Ascending aorta (tissue), 2 donors: ENCODE data around the gene ENPP6. TPM values are rescaled to one million over a fixed set of nuclear protein-coding genes. Genes with fewer than 3 reads are reported as not detected.

Experiments
- DNase-seq, 2 donors: peaks; one replicate each; pipeline ENCODE4 v3.0.0-alpha.2; 2019; ENCODE audit warnings: low spot score in 2 of 2
- H3K27ac ChIP-seq, 2 donors: fragments of 200-600 bp; sonication (generic); one replicate each; pipeline ENCODE4 v1.5.1; 2016 to 2017; ENCODE audit warnings: mild to moderate bottlenecking in 1 of 2
- H3K27me3 ChIP-seq: fragments of 200-600 bp; sonication (generic); one replicate; pipeline ENCODE4 v1.5.1; 2017
- H3K36me3 ChIP-seq, 2 donors: fragments of 200-600 bp; sonication (generic); one replicate each; pipeline ENCODE4 v1.5.1; 2016
- H3K4me1 ChIP-seq, 2 donors: fragments of 200-600 bp; sonication (generic); one replicate each; pipeline ENCODE4 v1.5.1; 2016 to 2017; ENCODE audit warnings: mild to moderate bottlenecking in 1 of 2
- H3K4me3 ChIP-seq, 2 donors: fragments of 200-600 bp; sonication (generic); one replicate each; pipeline ENCODE4 v1.5.1; 2016 to 2017; ENCODE audit warnings: mild to moderate bottlenecking in 1 of 2
- H3K9me3 ChIP-seq, 2 donors: fragments of 200-600 bp; sonication (generic); one replicate each; pipeline ENCODE4 v1.5.1; 2016
- CTCF ChIP-seq, 3 experiments: fragments of 200-600 bp in 2 of 3; fragments of 450-650 bp in 1 of 3; sonication (generic) in 2 of 3; IDR thresholded peaks; one replicate each; pipeline ENCODE4 v1.5.1; 2016 to 2019; ENCODE audit warnings: antibody characterized with exemption in 3 of 3, mild to moderate bottlenecking in 1 of 3, moderate library complexity in 1 of 3
- intact Hi-C: fragments of 100-400 bp; cut with DNase I; formaldehyde crosslinking; loops from one replicate; pipeline ENCODE4 v1.15.1; 2023
- total RNA-seq: library from RNA; depleted of rRNA; stranded (reverse); fragments of >200 nt; gene quantifications from one replicate; pipeline ENCODE4 v1.1.0, GENCODE V29; 2016

Gene ENPP6
- total RNA-seq, 1 donor from 2014 or later, result not detected

- no peak overlapping the region for H3K27ac ChIP-seq
- no peak for TF ChIP-seq CTCF (IDR thresholded peaks at IDR 0.05)
- H3K9me3 ChIP-seq, result no peaks in the 10 kb centered on the region
- no peaks in the 10 kb centered on the region for H3K27me3 ChIP-seq
- no peak overlapping the region for H3K4me3 ChIP-seq
- H3K36me3 ChIP-seq, result no peaks in the 10 kb centered on the region
- intact Hi-C loops, result no loop called here
- H3K4me1 ChIP-seq, result no peaks in the 10 kb centered on the region
- DNase-seq, result no peak
Observed at GRCh38 chr4:184234155-184234554, 16.5 kb upstream of the ENPP6 start.

- Histone ChIP-seq H3K36me3 (no peaks in the 10 kb centered on the region), H3K4me1 (no peaks in the 10 kb centered on the region), H3K27me3 (no peaks in the 10 kb centered on the region), H3K9me3 (no peaks in the 10 kb centered on the region), H3K4me3 (no peak overlapping the region), H3K27ac (no peak overlapping the region)
- TF ChIP-seq CTCF (IDR thresholded peaks at IDR 0.05), result no peak
- intact Hi-C loops, result no loop called here
- no peak for DNase-seq
Observed at GRCh38 chr4:184232975-184233374, 15.3 kb upstream of the ENPP6 start.

- no peaks in the 10 kb centered on the region for H3K4me1 ChIP-seq
- no peaks in the 10 kb centered on the region for H3K36me3 ChIP-seq
- no peak for DNase-seq
- H3K4me3 ChIP-seq, result no peak overlapping the region
- no peaks in the 10 kb centered on the region for H3K27me3 ChIP-seq
- intact Hi-C loops, result no loop called here
- no peak overlapping the region for H3K27ac ChIP-seq
- H3K9me3 ChIP-seq, result no peaks in the 10 kb centered on the region
- no peak for TF ChIP-seq CTCF (IDR thresholded peaks at IDR 0.05)
Observed at GRCh38 chr4:184232202-184232601, 14.5 kb upstream of the ENPP6 start.

- no peaks in the 10 kb centered on the region for H3K36me3 ChIP-seq
- no peak overlapping the region for H3K27ac ChIP-seq
- no peak for DNase-seq
- no peaks in the 10 kb centered on the region for H3K27me3 ChIP-seq
- intact Hi-C loops, result no loop called here
- H3K4me1 ChIP-seq, result no peaks in the 10 kb centered on the region
- no peak overlapping the region for H3K4me3 ChIP-seq
- no peaks in the 10 kb centered on the region for H3K9me3 ChIP-seq
- TF ChIP-seq CTCF (IDR thresholded peaks at IDR 0.05), result no peak
Observed at GRCh38 chr4:184231573-184231972, 13.9 kb upstream of the ENPP6 start.

GRCh38 chr4:184228056-184228705 is 10.5 kb upstream of the ENPP6 start:
- no peaks in the 10 kb centered on the region for H3K4me1 ChIP-seq
- H3K4me3 ChIP-seq, result no peak overlapping the region
- TF ChIP-seq CTCF (IDR thresholded peaks at IDR 0.05), result no peak
- H3K27me3 ChIP-seq, result no peaks in the 10 kb centered on the region
- no peak overlapping the region for H3K27ac ChIP-seq
- intact Hi-C loops, result no loop called here
- H3K9me3 ChIP-seq, result peaks cover 0 to 7% of the 10 kb centered on the region in 2 donors
- H3K36me3 ChIP-seq, result no peaks in the 10 kb centered on the region
- DNase-seq, result no peak

- Histone ChIP-seq H3K4me3 (no peak overlapping the region), H3K27me3 (no peaks in the 10 kb centered on the region), H3K9me3 (no peaks in the 10 kb centered on the region), H3K36me3 (no peaks in the 10 kb centered on the region), H3K4me1 (no peaks in the 10 kb centered on the region), H3K27ac (no peak overlapping the region)
- TF ChIP-seq CTCF (IDR thresholded peaks at IDR 0.05), result no peak
- intact Hi-C loops, result no loop called here
- no peak for DNase-seq
Observed at GRCh38 chr4:184216515-184216914, 1.2 kb downstream of the ENPP6 start.
